Vagina (tissue), 2 donors: Measurements from ENCODE around the gene POLA1. TPM values are rescaled to one million over a fixed set of nuclear protein-coding genes. Genes with fewer than 3 reads are reported as not detected.

Experiments
- DNase-seq, 2 donors: peaks; one replicate each; pipeline ENCODE4 v3.0.0-alpha.2; 2017; ENCODE audit errors: extremely low spot score in 2 of 2
- H3K27ac ChIP-seq: fragments of 200-600 bp; sonication (generic); one replicate; pipeline ENCODE4 v1.5.1; 2019
- H3K27me3 ChIP-seq: fragments of 200-600 bp; sonication (generic); one replicate; pipeline ENCODE4 v1.5.1; 2019
- H3K36me3 ChIP-seq, 2 donors: fragments of 200-600 bp; sonication (generic); one replicate each; pipeline ENCODE4 v1.5.1; 2017 to 2019
- H3K4me1 ChIP-seq: fragments of 200-600 bp; sonication (generic); one replicate; pipeline ENCODE4 v1.5.1; 2019
- H3K4me3 ChIP-seq, 2 donors: fragments of 200-600 bp; sonication (generic); 1 replicate in 1 of 2; 2 replicates in 1 of 2; pipeline ENCODE4 v1.5.1; 2016 to 2019
- H3K9me3 ChIP-seq: fragments of 200-600 bp; sonication (generic); one replicate; pipeline ENCODE4 v1.5.1; 2019
- CTCF ChIP-seq, 3 experiments: fragments of 450-650 bp in 2 of 3; fragments of 200-600 bp in 1 of 3; sonication (generic) in 1 of 3; IDR thresholded peaks; one replicate each; pipeline ENCODE4 v1.5.1; 2017 to 2019; ENCODE audit warnings: antibody characterized with exemption in 3 of 3, mild to moderate bottlenecking in 2 of 3, moderate library complexity in 2 of 3
- POLR2A ChIP-seq, 2 donors: fragments of 450-650 bp; IDR thresholded peaks; one replicate each; pipeline ENCODE4 v1.6.1; 2017; ENCODE audit warnings: antibody characterized with exemption in 2 of 2, mild to moderate bottlenecking in 2 of 2, moderate library complexity in 2 of 2
- POLR2AphosphoS5 ChIP-seq, 2 donors: sonication (generic); formaldehyde crosslinking; IDR thresholded peaks; one replicate each; pipeline ENCODE4 v1.9.0; 2017; ENCODE audit warnings: antibody characterized with exemption in 2 of 2, mild to moderate bottlenecking in 2 of 2, low read depth in 1 of 2; ENCODE audit not compliant: insufficient read depth in 1 of 2
- intact Hi-C: fragments of 100-400 bp; cut with DNase I; formaldehyde crosslinking; loops from one replicate; pipeline ENCODE4 v1.15.1; 2023
- total RNA-seq: library from RNA; depleted of rRNA; stranded (reverse); fragments of >200 nt; gene quantifications from one replicate; pipeline ENCODE4 v1.2.3, GENCODE V29; 2016

Gene POLA1
- total RNA-seq, 1 donor from 2014 or later: 17.2 TPM

GRCh38 chrX:24965372-24965771, 271.7 kb downstream of the POLA1 start:
- Histone ChIP-seq H3K9me3 (no peaks in the 10 kb centered on the region), H3K27ac (no peak overlapping the region), H3K36me3 (no peaks in the 10 kb centered on the region), H3K4me3 (no peak overlapping the region), H3K27me3 (no peaks in the 10 kb centered on the region), H3K4me1 (no peaks in the 10 kb centered on the region)
- no peak for TF ChIP-seq POLR2AphosphoS5 (IDR thresholded peaks at IDR 0.05; ENCODE audit: insufficient read depth in 1 of 2, low read depth in 1 of 2)
- intact Hi-C loops: no loop called here
- DNase-seq: no peak

GRCh38 chrX:24969812-24970211, 276.1 kb downstream of the POLA1 start:
- H3K27me3 ChIP-seq: no peaks in the 10 kb centered on the region
- H3K4me1 ChIP-seq: no peaks in the 10 kb centered on the region
- intact Hi-C loops: no loop called here
- H3K27ac ChIP-seq: no peak overlapping the region
- no peak for TF ChIP-seq POLR2A (IDR thresholded peaks at IDR 0.05)
- no peak overlapping the region for H3K4me3 ChIP-seq
- no peaks in the 10 kb centered on the region for H3K9me3 ChIP-seq
- DNase-seq: no peak
- no peaks in the 10 kb centered on the region for H3K36me3 ChIP-seq

GRCh38 chrX:24979081-24979480, 285.4 kb downstream of the POLA1 start:
- H3K4me3 ChIP-seq: no peak overlapping the region

GRCh38 chrX:24981030-24981429, 287.3 kb downstream of the POLA1 start:
- H3K4me3 ChIP-seq: no peak overlapping the region
- H3K9me3 ChIP-seq: no peaks in the 10 kb centered on the region
- TF ChIP-seq CTCF (IDR thresholded peaks at IDR 0.05): no peak
- TF ChIP-seq POLR2A (IDR thresholded peaks at IDR 0.05): no peak
- TF ChIP-seq POLR2AphosphoS5 (IDR thresholded peaks at IDR 0.05; ENCODE audit: insufficient read depth in 1 of 2, low read depth in 1 of 2): no peak
- intact Hi-C loops: no loop called here
- no peaks in the 10 kb centered on the region for H3K27me3 ChIP-seq
- H3K27ac ChIP-seq: no peak overlapping the region
- H3K36me3 ChIP-seq: no peaks in the 10 kb centered on the region
- H3K4me1 ChIP-seq: no peaks in the 10 kb centered on the region
- no peak for DNase-seq

More at GRCh38 chrX:24979081-24979480, 285.4 kb downstream of the POLA1 start:
- intact Hi-C loops: no loop called here
- H3K9me3 ChIP-seq: no peaks in the 10 kb centered on the region
- no peak for TF ChIP-seq CTCF (IDR thresholded peaks at IDR 0.05)
- TF ChIP-seq POLR2A (IDR thresholded peaks at IDR 0.05): no peak
- no peak for TF ChIP-seq POLR2AphosphoS5 (IDR thresholded peaks at IDR 0.05; ENCODE audit: insufficient read depth in 1 of 2, low read depth in 1 of 2)
- no peak for DNase-seq
- H3K36me3 ChIP-seq: no peaks in the 10 kb centered on the region
- H3K4me1 ChIP-seq: no peaks in the 10 kb centered on the region
- no peak overlapping the region for H3K27ac ChIP-seq
- H3K27me3 ChIP-seq: no peaks in the 10 kb centered on the region

- intact Hi-C loops: no loop called here
- no peaks in the 10 kb centered on the region for H3K36me3 ChIP-seq
- TF ChIP-seq CTCF (IDR thresholded peaks at IDR 0.05) (no peak), POLR2AphosphoS5 (IDR thresholded peaks at IDR 0.05; ENCODE audit: insufficient read depth in 1 of 2, low read depth in 1 of 2) (no peak), POLR2A (IDR thresholded peaks at IDR 0.05) (no peak)
- no peaks in the 10 kb centered on the region for H3K27me3 ChIP-seq
- no peak overlapping the region for H3K27ac ChIP-seq
- no peak overlapping the region for H3K4me3 ChIP-seq
- H3K4me1 ChIP-seq: no peaks in the 10 kb centered on the region
- DNase-seq: no peak
- H3K9me3 ChIP-seq: no peaks in the 10 kb centered on the region
Measured at GRCh38 chrX:24982306-24982965, 288.7 kb downstream of the POLA1 start.

GRCh38 chrX:24983931-24984330, 290.2 kb downstream of the POLA1 start:
- intact Hi-C loops: no loop called here
- H3K9me3 ChIP-seq: no peaks in the 10 kb centered on the region
- H3K27me3 ChIP-seq: no peaks in the 10 kb centered on the region
- no peak for DNase-seq
- no peak overlapping the region for H3K4me3 ChIP-seq
- no peak overlapping the region for H3K27ac ChIP-seq
- H3K4me1 ChIP-seq: no peaks in the 10 kb centered on the region
- TF ChIP-seq POLR2A (IDR thresholded peaks at IDR 0.05): no peak
- TF ChIP-seq POLR2AphosphoS5 (IDR thresholded peaks at IDR 0.05; ENCODE audit: insufficient read depth in 1 of 2, low read depth in 1 of 2): no peak
- no peak for TF ChIP-seq CTCF (IDR thresholded peaks at IDR 0.05)
- no peaks in the 10 kb centered on the region for H3K36me3 ChIP-seq
